ENCODE measurements around the gene RHBDD1. TPM values are rescaled to one million over a fixed set of nuclear protein-coding genes. Genes with fewer than 3 reads are reported as not detected.

Gene RHBDD1
- total RNA-seq, 2 donors from 2014 or later = 40.1 to 43.3 TPM

GRCh38 chr2:226796012-226796839 is 39.6 kb upstream of the RHBDD1 start:
- no peak overlapping the region for H3K27ac Mint-ChIP-seq
- H3K4me1 Mint-ChIP-seq (ENCODE audit: low read depth in 2 of 2) = peaks cover 11 to 18% of the 10 kb centered on the region in 2 donors
- H3K27me3 Mint-ChIP-seq = peaks cover 15 to 17% of the 10 kb centered on the region in 2 donors
- ATAC-seq (no peak), DNase-seq (ENCODE audit: low spot score) (no peak)
- H3K4me3 Mint-ChIP-seq = no peak overlapping the region
- no peaks in the 10 kb centered on the region for H3K36me3 Mint-ChIP-seq
- no peaks in the 10 kb centered on the region for H3K9me3 Mint-ChIP-seq

GRCh38 chr2:226796840-226797288 is 39.0 kb upstream of the RHBDD1 start:
- Mint-ChIP-seq H3K36me3 (no peaks in the 10 kb centered on the region), H3K9me3 (no peaks in the 10 kb centered on the region), H3K27ac (no peak overlapping the region), H3K4me3 (no peak overlapping the region), H3K27me3 (peaks cover 21 to 22% of the 10 kb centered on the region in 2 donors), H3K4me1 (ENCODE audit: low read depth in 2 of 2) (peaks cover 13 to 17% of the 10 kb centered on the region in 2 donors)
- no peak for DNase-seq (ENCODE audit: low spot score)
- no peak for ATAC-seq

GRCh38 chr2:226797289-226797988 is 38.4 kb upstream of the RHBDD1 start:
- no peaks in the 10 kb centered on the region for H3K36me3 Mint-ChIP-seq
- ATAC-seq (no peak), DNase-seq (ENCODE audit: low spot score) (no peak)
- no peak overlapping the region for H3K4me3 Mint-ChIP-seq
- no peak overlapping the region for H3K27ac Mint-ChIP-seq
- H3K27me3 Mint-ChIP-seq = peaks cover 24 to 25% of the 10 kb centered on the region in 2 donors
- H3K4me1 Mint-ChIP-seq (ENCODE audit: low read depth in 2 of 2) = peaks cover 10 to 12% of the 10 kb centered on the region in 2 donors
- no peaks in the 10 kb centered on the region for H3K9me3 Mint-ChIP-seq

- H3K4me1 Mint-ChIP-seq (ENCODE audit: low read depth in 2 of 2) = peaks cover 11 to 12% of the 10 kb centered on the region in 2 donors
- H3K27me3 Mint-ChIP-seq = peaks cover 27 to 30% of the 10 kb centered on the region in 2 donors
- no peaks in the 10 kb centered on the region for H3K36me3 Mint-ChIP-seq
- peak overlapping the region; percentile 47 for H3K4me3 Mint-ChIP-seq
- ATAC-seq (no peak), DNase-seq (ENCODE audit: low spot score) (no peak)
- H3K9me3 Mint-ChIP-seq = no peaks in the 10 kb centered on the region
- H3K27ac Mint-ChIP-seq = no peak overlapping the region
Observed at GRCh38 chr2:226797989-226798421, 37.8 kb upstream of the RHBDD1 start.

GRCh38 chr2:226798422-226799210 is 37.2 kb upstream of the RHBDD1 start:
- H3K27ac Mint-ChIP-seq = no peak overlapping the region
- H3K36me3 Mint-ChIP-seq = no peaks in the 10 kb centered on the region

GRCh38 chr2:226799211-226799975 is 36.5 kb upstream of the RHBDD1 start, which contains the start of gene IRS1:
TSS of gene IRS1 (minus strand) at chr2:226799820. CDS start at chr2:226798738, 1,082 bp downstream.
- Mint-ChIP-seq H3K4me3 (peak within 1 kb of the TSS; percentile 65), H3K9me3 (no peaks in the 10 kb centered on the region), H3K27ac (no peak within 1 kb of the TSS), H3K4me1 (ENCODE audit: low read depth in 2 of 2) (peaks cover 11 to 12% of the 10 kb centered on the region in 2 donors), H3K27me3 (peaks cover 32 to 41% of the 10 kb centered on the region in 2 donors), H3K36me3 (no peaks in the 10 kb centered on the region)
- DNase-seq (ENCODE audit: low spot score) = peak; percentile 65
- peak; percentile 56 for ATAC-seq

More at GRCh38 chr2:226798422-226799210, 37.2 kb upstream of the RHBDD1 start:
- no peak for DNase-seq (ENCODE audit: low spot score)
- H3K4me1 Mint-ChIP-seq (ENCODE audit: low read depth in 2 of 2) = peaks cover 11 to 12% of the 10 kb centered on the region in 2 donors
- H3K9me3 Mint-ChIP-seq = no peaks in the 10 kb centered on the region
- H3K4me3 Mint-ChIP-seq = peak overlapping the region; percentile 47
- peaks cover 31 to 36% of the 10 kb centered on the region in 2 donors for H3K27me3 Mint-ChIP-seq
- peak; percentile 5 to 36 for ATAC-seq

- peaks cover 35 to 43% of the 10 kb centered on the region in 2 donors for H3K27me3 Mint-ChIP-seq
- H3K36me3 Mint-ChIP-seq = no peaks in the 10 kb centered on the region
- ATAC-seq (no peak), DNase-seq (ENCODE audit: low spot score) (no peak)
- peaks cover 11 to 12% of the 10 kb centered on the region in 2 donors for H3K4me1 Mint-ChIP-seq (ENCODE audit: low read depth in 2 of 2)
- H3K4me3 Mint-ChIP-seq = peak overlapping the region; percentile 65
- no peak overlapping the region for H3K27ac Mint-ChIP-seq
- no peaks in the 10 kb centered on the region for H3K9me3 Mint-ChIP-seq
Observed at GRCh38 chr2:226799976-226800940, 35.6 kb upstream of the RHBDD1 start.

- H3K27me3 Mint-ChIP-seq = peaks cover 34 to 44% of the 10 kb centered on the region in 2 donors
- H3K4me3 Mint-ChIP-seq = peak overlapping the region; percentile 65
- DNase-seq (ENCODE audit: low spot score) = peak; percentile 65
- no peaks in the 10 kb centered on the region for H3K9me3 Mint-ChIP-seq
- peaks cover 11 to 12% of the 10 kb centered on the region in 2 donors for H3K4me1 Mint-ChIP-seq (ENCODE audit: low read depth in 2 of 2)
- peak; percentile 73 to 79 for ATAC-seq
- no peaks in the 10 kb centered on the region for H3K36me3 Mint-ChIP-seq
- no peak overlapping the region for H3K27ac Mint-ChIP-seq
Observed at GRCh38 chr2:226800941-226801784, 34.7 kb upstream of the RHBDD1 start.

- H3K27me3 Mint-ChIP-seq = peaks cover 34 to 57% of the 10 kb centered on the region in 2 donors
- ATAC-seq (peak in 1 of 2 donors; percentile 46), DNase-seq (ENCODE audit: low spot score) (no peak)
- H3K9me3 Mint-ChIP-seq = no peaks in the 10 kb centered on the region
- peaks cover 11 to 12% of the 10 kb centered on the region in 2 donors for H3K4me1 Mint-ChIP-seq (ENCODE audit: low read depth in 2 of 2)
- no peaks in the 10 kb centered on the region for H3K36me3 Mint-ChIP-seq
- no peak overlapping the region for H3K27ac Mint-ChIP-seq
- no peak overlapping the region for H3K4me3 Mint-ChIP-seq
Observed at GRCh38 chr2:226802573-226802972, 33.3 kb upstream of the RHBDD1 start.

GRCh38 chr2:226803410-226803809 is 32.4 kb upstream of the RHBDD1 start:
- H3K4me1 Mint-ChIP-seq (ENCODE audit: low read depth in 2 of 2) = peaks cover 11 to 12% of the 10 kb centered on the region in 2 donors

GRCh38 chr2:226813148-226813701 is 22.6 kb upstream of the RHBDD1 start:
- Mint-ChIP-seq H3K36me3 (no peaks in the 10 kb centered on the region), H3K9me3 (peaks cover 2% of the 10 kb centered on the region), H3K4me3 (no peak overlapping the region), H3K4me1 (ENCODE audit: low read depth in 2 of 2) (no peaks in the 10 kb centered on the region), H3K27me3 (peaks cover 30 to 53% of the 10 kb centered on the region in 2 donors), H3K27ac (no peak overlapping the region)
- no peak for DNase-seq (ENCODE audit: low spot score)
- no peak for ATAC-seq

More at GRCh38 chr2:226803410-226803809, 32.4 kb upstream of the RHBDD1 start:
- Mint-ChIP-seq H3K36me3 (no peaks in the 10 kb centered on the region), H3K4me3 (no peak overlapping the region), H3K27ac (no peak overlapping the region), H3K9me3 (no peaks in the 10 kb centered on the region), H3K27me3 (peaks cover 37 to 64% of the 10 kb centered on the region in 2 donors)
- ATAC-seq = no peak
- no peak for DNase-seq (ENCODE audit: low spot score)
